Smooth muscle cell (in vitro differentiated cells): Measurements from ENCODE around the gene SATB2. TPM values are rescaled to one million over a fixed set of nuclear protein-coding genes. Genes with fewer than 3 reads are reported as not detected.

Experiments used
- DNase-seq: peaks from one replicate; lab custom pipeline; 2025; ENCODE audit not compliant: unreplicated experiment; lab: John Stamatoyannopoulos, UW
- H2AFZ ChIP-seq: fragments of 200-600 bp; sonication (generic); 2 replicates; pipeline ENCODE4 v1.6.0; 2016; ENCODE audit warnings: antibody characterized with exemption, low read depth, mild to moderate bottlenecking
- H3F3A ChIP-seq: fragments of 200-600 bp; sonication (generic); 2 replicates; pipeline ENCODE4 v1.6.0; 2017; ENCODE audit warnings: antibody characterized with exemption, low read depth
- H3K27ac ChIP-seq: fragments of 200-600 bp; sonication (generic); 2 replicates; pipeline ENCODE4 v1.5.1; 2016; ENCODE audit warnings: low read depth, mild to moderate bottlenecking
- H3K27me3 ChIP-seq: fragments of 200-600 bp; sonication (generic); 2 replicates; pipeline ENCODE4 v1.6.1; 2016; ENCODE audit warnings: low read depth, mild to moderate bottlenecking
- H3K36me3 ChIP-seq: fragments of 200-600 bp; sonication (generic); 2 replicates; pipeline ENCODE4 v1.5.1; 2016; ENCODE audit warnings: low read depth
- H3K4me1 ChIP-seq: fragments of 200-600 bp; sonication (generic); 2 replicates; pipeline ENCODE4 v1.5.1; 2016; ENCODE audit warnings: low read depth
- H3K4me2 ChIP-seq: fragments of 200-600 bp; sonication (generic); 2 replicates; pipeline ENCODE4 v1.6.0; 2016; ENCODE audit warnings: mild to moderate bottlenecking
- H3K4me3 ChIP-seq: fragments of 200-600 bp; sonication (generic); 2 replicates; pipeline ENCODE4 v1.5.1; 2016; ENCODE audit warnings: mild to moderate bottlenecking
- H3K79me2 ChIP-seq: fragments of 200-600 bp; sonication (generic); 2 replicates; pipeline ENCODE4 v1.6.0; 2016; ENCODE audit warnings: low read depth, mild to moderate bottlenecking
- H3K9ac ChIP-seq: fragments of 200-600 bp; sonication (generic); 2 replicates; pipeline ENCODE4 v1.6.0; 2016; ENCODE audit warnings: low read depth
- H3K9me3 ChIP-seq: fragments of 200-600 bp; sonication (generic); replicated peaks from 2 replicates; pipeline ENCODE4 v1.5.1; 2016; ENCODE audit warnings: low read depth
- H4K20me1 ChIP-seq: fragments of 200-600 bp; sonication (generic); 2 replicates; pipeline ENCODE4 v1.6.0; 2016; ENCODE audit warnings: low read depth
- WGBS: methylation state at CpG from one replicate; pipeline ENCODE4 v1.1.7; 2016; ENCODE audit warnings: low lambda C conversion rate; 5-methylcytosine and 5-hydroxymethylcytosine counted together
- polyA plus RNA-seq: library from polyadenylated mRNA; unstranded; fragments of >200 nt; fragmentation: Nextera tagmentation; extraction: Ambion mirVana; gene quantifications from 2 replicates; pipeline ENCODE4 v1.2.1, GENCODE V29; 2016
- total RNA-seq: library from RNA; depleted of rRNA; stranded (reverse); fragments of >200 nt; gene quantifications from 2 replicates; pipeline ENCODE4 v1.2.3, GENCODE V29; 2014
- TF ChIP-seq, protein P1 (sequence below): fragments of 200-600 bp; sonication (generic); IDR thresholded peaks from 2 replicates; pipeline ENCODE4 v1.5.1; 2017; ENCODE audit warnings: borderline replicate concordance, mild to moderate bottlenecking, antibody characterized with exemption; ENCODE audit not compliant: insufficient read depth, poor library complexity, severe bottlenecking

The SATB2 gene
- total and polyA plus RNA-seq, 2 experiments from 2014 or later = 0.73 to 12.5 TPM

DNA sequence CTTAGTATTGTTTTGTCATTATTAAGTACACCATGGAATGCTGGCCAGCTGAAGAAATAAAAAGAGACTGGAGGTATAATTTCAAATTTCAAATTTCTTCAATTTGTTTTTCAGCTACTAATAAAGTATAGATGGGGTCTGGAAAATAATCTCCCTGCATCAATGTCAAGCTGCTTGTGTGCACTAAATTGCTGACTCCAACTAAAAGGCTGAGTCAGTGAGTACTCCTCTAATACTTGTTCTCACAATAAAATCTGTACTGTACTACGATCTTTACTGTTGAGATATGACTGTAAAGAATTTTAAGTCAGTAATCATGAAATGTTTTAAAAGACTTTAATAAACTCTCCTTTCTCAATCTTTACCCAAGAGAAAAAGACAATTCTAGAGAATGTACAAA is 131.9 kb downstream of the SATB2 start:
- DNase-seq = no peak
- Histone ChIP-seq H4K20me1 (no peaks in the 10 kb centered on the region), H3K4me2 (no peak overlapping the region), H3K9me3 (no peaks in the 10 kb centered on the region), H3K27ac (no peak overlapping the region), H3K4me1 (no peaks in the 10 kb centered on the region), H3K36me3 (no peaks in the 10 kb centered on the region), H2AFZ (no peak overlapping the region), H3K79me2 (no peaks in the 10 kb centered on the region), H3K9ac (no peak overlapping the region), H3K27me3 (no peaks in the 10 kb centered on the region), H3K4me3 (no peak overlapping the region), H3F3A (no peaks in the 10 kb centered on the region)
- TF ChIP-seq, protein P1, sequence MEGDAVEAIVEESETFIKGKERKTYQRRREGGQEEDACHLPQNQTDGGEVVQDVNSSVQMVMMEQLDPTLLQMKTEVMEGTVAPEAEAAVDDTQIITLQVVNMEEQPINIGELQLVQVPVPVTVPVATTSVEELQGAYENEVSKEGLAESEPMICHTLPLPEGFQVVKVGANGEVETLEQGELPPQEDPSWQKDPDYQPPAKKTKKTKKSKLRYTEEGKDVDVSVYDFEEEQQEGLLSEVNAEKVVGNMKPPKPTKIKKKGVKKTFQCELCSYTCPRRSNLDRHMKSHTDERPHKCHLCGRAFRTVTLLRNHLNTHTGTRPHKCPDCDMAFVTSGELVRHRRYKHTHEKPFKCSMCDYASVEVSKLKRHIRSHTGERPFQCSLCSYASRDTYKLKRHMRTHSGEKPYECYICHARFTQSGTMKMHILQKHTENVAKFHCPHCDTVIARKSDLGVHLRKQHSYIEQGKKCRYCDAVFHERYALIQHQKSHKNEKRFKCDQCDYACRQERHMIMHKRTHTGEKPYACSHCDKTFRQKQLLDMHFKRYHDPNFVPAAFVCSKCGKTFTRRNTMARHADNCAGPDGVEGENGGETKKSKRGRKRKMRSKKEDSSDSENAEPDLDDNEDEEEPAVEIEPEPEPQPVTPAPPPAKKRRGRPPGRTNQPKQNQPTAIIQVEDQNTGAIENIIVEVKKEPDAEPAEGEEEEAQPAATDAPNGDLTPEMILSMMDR = no peak
- 59% methylated on average over 1 of the region's 1 CpG for WGBS

DNA sequence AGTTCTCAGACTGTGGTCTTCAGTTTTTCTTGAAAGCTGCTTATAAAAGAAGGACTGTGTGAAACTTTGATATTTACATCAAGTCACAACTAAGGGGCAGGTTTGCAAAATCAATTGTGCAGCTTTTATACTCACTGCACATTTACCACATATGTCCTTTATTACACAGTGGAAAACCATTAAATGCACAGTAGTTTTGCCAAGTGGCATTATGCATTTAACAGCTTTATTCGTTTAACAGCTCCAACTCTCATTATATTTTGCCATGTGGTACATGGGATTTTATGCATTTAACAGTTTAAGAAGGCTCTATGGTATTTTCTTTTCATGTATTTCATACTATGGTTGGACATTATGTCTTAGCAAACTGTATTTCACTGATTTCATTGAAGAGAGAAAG is 135.6 kb downstream of the SATB2 start:
- no peaks in the 10 kb centered on the region for H3F3A ChIP-seq
- H3K36me3 ChIP-seq = no peaks in the 10 kb centered on the region
- TF ChIP-seq, protein P1 = no peak
- WGBS = 86% methylated on average over 1 of the region's 1 CpG
- no peak overlapping the region for H2AFZ ChIP-seq
- H3K27ac ChIP-seq = no peak overlapping the region
- H4K20me1 ChIP-seq = no peaks in the 10 kb centered on the region
- no peak overlapping the region for H3K9ac ChIP-seq
- H3K9me3 ChIP-seq = no peaks in the 10 kb centered on the region
- no peak for DNase-seq
- H3K27me3 ChIP-seq = no peaks in the 10 kb centered on the region
- no peak overlapping the region for H3K4me3 ChIP-seq
- no peaks in the 10 kb centered on the region for H3K4me1 ChIP-seq
- no peaks in the 10 kb centered on the region for H3K79me2 ChIP-seq
- H3K4me2 ChIP-seq = no peak overlapping the region

DNA sequence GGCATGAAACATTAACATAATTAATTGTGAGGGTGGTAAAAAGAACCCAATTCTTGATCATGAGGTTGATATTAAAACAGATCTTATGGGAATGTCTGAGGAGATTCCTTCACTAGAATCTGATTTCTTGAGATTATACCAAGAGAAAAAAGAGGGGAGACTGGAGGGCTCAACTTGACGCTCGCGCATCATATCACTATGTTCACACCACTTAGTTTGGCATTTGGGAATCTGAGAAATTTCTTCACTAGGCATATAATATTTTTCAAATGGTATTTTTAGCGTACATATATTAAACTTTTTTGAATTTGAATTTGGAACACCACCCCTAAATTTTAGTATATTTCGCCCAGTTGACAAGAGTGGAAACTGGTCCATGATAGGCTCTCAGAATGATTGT is 140.1 kb downstream of the SATB2 start:
- Histone ChIP-seq H3K79me2 (no peaks in the 10 kb centered on the region), H3K9me3 (no peaks in the 10 kb centered on the region), H2AFZ (no peak overlapping the region), H3K4me1 (no peaks in the 10 kb centered on the region), H3K4me2 (no peak overlapping the region), H3K27me3 (no peaks in the 10 kb centered on the region), H3K4me3 (no peak overlapping the region), H3F3A (no peaks in the 10 kb centered on the region), H3K27ac (no peak overlapping the region), H3K9ac (no peak overlapping the region), H4K20me1 (no peaks in the 10 kb centered on the region), H3K36me3 (no peaks in the 10 kb centered on the region)
- TF ChIP-seq, protein P1 = no peak
- 99% methylated on average over 5 of the region's 5 CpGs for WGBS
- no peak for DNase-seq

DNA sequence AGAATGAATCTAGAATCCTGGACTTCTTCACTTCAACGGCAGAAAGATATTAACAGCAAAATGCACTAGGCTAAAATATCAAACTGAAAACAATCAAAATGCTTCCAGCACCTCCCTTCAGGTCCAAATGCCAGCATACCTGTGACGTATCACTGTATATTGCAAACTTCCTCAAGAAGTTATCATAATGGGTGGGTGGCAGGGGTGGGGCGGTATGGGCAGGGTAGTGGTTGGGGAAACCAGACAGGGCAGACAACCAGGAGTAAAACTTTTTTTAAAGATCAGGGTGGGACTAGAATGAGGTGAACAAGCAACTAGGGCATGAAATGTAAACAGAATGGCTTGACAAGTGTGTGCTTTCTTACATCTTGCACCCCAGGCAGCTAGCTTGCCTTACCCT is 140.9 kb downstream of the SATB2 start:
- no peak for DNase-seq
- Histone ChIP-seq H3K4me1 (no peaks in the 10 kb centered on the region), H3K9me3 (no peaks in the 10 kb centered on the region), H4K20me1 (no peaks in the 10 kb centered on the region), H3K36me3 (no peaks in the 10 kb centered on the region), H3K27ac (no peak overlapping the region), H3K4me3 (no peak overlapping the region), H3K79me2 (no peaks in the 10 kb centered on the region), H3K9ac (no peak overlapping the region), H3F3A (no peaks in the 10 kb centered on the region), H3K27me3 (no peaks in the 10 kb centered on the region), H2AFZ (no peak overlapping the region), H3K4me2 (no peak overlapping the region)
- TF ChIP-seq, protein P1 = no peak
- 92% methylated on average over 3 of the region's 3 CpGs for WGBS
